Neural progenitor cell (in vitro differentiated cells): Measurements from ENCODE around the gene ACTL10.

Experiments used
- EZH2 ChIP-seq: fragments of 200-600 bp; sonication (generic); IDR thresholded peaks from 2 replicates; pipeline ENCODE4 v1.6.1; 2017; ENCODE audit warnings: antibody characterized with exemption, mild to moderate bottlenecking, moderate library complexity
- EZH2phosphoT487 ChIP-seq: fragments of 200-600 bp; sonication (generic); IDR thresholded peaks from 2 replicates; pipeline ENCODE4 v1.6.1; 2017; ENCODE audit warnings: antibody characterized with exemption
- TF ChIP-seq, protein P1 (sequence below): fragments of 200-600 bp; sonication (generic); IDR thresholded peaks from 2 replicates; pipeline ENCODE4 v1.5.1; 2017; ENCODE audit warnings: antibody characterized with exemption, mild to moderate bottlenecking

- TF ChIP-seq, protein P1, sequence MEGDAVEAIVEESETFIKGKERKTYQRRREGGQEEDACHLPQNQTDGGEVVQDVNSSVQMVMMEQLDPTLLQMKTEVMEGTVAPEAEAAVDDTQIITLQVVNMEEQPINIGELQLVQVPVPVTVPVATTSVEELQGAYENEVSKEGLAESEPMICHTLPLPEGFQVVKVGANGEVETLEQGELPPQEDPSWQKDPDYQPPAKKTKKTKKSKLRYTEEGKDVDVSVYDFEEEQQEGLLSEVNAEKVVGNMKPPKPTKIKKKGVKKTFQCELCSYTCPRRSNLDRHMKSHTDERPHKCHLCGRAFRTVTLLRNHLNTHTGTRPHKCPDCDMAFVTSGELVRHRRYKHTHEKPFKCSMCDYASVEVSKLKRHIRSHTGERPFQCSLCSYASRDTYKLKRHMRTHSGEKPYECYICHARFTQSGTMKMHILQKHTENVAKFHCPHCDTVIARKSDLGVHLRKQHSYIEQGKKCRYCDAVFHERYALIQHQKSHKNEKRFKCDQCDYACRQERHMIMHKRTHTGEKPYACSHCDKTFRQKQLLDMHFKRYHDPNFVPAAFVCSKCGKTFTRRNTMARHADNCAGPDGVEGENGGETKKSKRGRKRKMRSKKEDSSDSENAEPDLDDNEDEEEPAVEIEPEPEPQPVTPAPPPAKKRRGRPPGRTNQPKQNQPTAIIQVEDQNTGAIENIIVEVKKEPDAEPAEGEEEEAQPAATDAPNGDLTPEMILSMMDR = no peak
- TF ChIP-seq EZH2 (no peak), EZH2phosphoT487 (no peak)
These were observed 3.3 kb upstream of the ACTL10 start for GRCh38 chr20:33663161-33664084.
